Measurements from ENCODE around the gene FEZF2. TPM values are rescaled to one million over a fixed set of nuclear protein-coding genes. Genes with fewer than 3 reads are reported as not detected.

FEZF2 gene
- not detected in 2 replicates for total RNA-seq

DNA sequence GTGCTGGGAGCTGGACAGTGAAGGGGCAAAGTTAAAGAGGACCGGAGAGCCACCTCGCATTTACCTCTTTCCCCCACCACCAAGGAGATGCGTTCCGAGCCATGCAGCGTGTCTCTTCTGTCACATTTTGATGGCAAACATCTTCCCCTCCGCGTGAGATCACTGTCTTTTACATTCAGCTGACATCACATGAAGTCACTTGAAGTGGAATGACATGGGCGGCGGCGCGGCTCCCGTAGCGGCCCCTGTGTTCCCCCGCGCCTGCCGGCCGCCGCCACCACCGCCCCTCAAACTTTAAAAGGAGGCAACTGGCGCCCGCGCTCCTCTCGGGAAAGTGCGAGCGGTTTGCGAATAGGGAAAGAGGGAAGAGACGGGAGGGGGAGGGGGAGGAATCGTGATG, at the start of gene FEZF2:
Gene FEZF2, minus strand, starts transcription at position 336 of the 400 bp plus-strand sequence. CDS start 682 bp downstream, outside the sequence.

